PFSK-1 (cell line): ENCODE measurements around the gene PEAK3.

Experiments used
- FOXP2 ChIP-seq: optimal IDR thresholded peaks from 2 replicates; pipeline ENCODE3; 2011; ENCODE audit warnings: borderline replicate concordance, control low read depth, inconsistent platforms; ENCODE audit not compliant: insufficient read depth; ENCODE audit errors: extremely low read length, extremely low read depth
- POLR2AphosphoS5 ChIP-seq: IDR thresholded peaks from 2 replicates; pipeline ENCODE4 v1.6.1; 2012; ENCODE audit warnings: low read depth, mild to moderate bottlenecking, control low read depth, low read length, moderate library complexity
- SIN3A ChIP-seq: IDR thresholded peaks from 2 replicates; pipeline ENCODE4 v1.6.1; 2012; ENCODE audit warnings: mild to moderate bottlenecking, low read length, moderate library complexity, borderline replicate concordance; ENCODE audit not compliant: insufficient read depth
- TAF1 ChIP-seq: IDR thresholded peaks from 2 replicates; pipeline ENCODE4 v1.6.1; 2012; ENCODE audit warnings: low read length, control low read depth, borderline replicate concordance; ENCODE audit not compliant: insufficient read depth
- TF ChIP-seq, protein P1 (sequence below), 2 experiments: IDR thresholded peaks; 2 replicates each; pipeline versions ENCODE4 v1.6.1 to v1.8.0; 2011 to 2012; ENCODE audit warnings: low read depth in 2 of 2, low read length in 2 of 2, control low read depth in 1 of 2, inconsistent platforms in 1 of 2, mild to moderate bottlenecking in 1 of 2, moderate library complexity in 1 of 2; ENCODE audit not compliant: insufficient read depth in 1 of 2

Gene PEAK3

DNA sequence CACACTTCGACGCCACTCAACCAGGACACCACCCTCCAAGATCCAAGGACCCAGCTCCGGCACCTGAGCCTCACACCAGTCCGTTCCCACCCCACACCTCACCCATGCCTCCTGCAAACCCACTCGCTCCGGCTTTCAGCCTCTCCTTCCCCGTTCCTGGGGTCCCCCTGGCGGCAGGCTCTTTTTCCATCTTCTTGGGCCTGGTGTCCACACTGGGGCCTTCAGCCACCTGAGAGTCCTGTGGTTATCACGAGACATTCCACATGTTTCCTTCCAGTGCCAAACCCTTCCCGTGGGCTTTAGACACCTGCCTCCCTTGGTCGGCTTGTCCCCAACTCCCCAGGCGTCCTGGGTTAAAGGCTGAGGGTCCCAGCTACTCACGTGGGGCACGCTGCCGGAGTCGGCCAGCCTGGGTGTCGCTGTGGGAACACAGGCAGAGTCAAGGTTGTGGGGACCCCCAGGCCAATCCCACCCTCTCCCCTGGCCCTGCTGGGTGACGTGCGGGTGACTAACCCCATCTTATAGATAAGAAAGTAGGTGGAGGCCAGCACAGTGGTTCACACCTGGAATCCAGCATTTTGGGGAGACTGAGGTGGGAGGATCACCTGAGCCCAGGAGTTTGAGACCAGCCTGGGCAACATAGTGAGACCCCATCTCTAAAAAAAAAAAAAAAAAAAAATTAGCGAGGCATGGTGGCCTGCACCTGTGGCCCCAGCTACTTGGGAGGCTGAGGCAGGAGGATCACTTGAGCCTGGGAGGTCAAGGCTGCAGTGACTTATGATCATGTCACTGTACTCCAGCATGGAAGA, 27.7 kb downstream of the PEAK3 start:
- TF ChIP-seq FOXP2, result no peak
- TF ChIP-seq, protein P1, sequence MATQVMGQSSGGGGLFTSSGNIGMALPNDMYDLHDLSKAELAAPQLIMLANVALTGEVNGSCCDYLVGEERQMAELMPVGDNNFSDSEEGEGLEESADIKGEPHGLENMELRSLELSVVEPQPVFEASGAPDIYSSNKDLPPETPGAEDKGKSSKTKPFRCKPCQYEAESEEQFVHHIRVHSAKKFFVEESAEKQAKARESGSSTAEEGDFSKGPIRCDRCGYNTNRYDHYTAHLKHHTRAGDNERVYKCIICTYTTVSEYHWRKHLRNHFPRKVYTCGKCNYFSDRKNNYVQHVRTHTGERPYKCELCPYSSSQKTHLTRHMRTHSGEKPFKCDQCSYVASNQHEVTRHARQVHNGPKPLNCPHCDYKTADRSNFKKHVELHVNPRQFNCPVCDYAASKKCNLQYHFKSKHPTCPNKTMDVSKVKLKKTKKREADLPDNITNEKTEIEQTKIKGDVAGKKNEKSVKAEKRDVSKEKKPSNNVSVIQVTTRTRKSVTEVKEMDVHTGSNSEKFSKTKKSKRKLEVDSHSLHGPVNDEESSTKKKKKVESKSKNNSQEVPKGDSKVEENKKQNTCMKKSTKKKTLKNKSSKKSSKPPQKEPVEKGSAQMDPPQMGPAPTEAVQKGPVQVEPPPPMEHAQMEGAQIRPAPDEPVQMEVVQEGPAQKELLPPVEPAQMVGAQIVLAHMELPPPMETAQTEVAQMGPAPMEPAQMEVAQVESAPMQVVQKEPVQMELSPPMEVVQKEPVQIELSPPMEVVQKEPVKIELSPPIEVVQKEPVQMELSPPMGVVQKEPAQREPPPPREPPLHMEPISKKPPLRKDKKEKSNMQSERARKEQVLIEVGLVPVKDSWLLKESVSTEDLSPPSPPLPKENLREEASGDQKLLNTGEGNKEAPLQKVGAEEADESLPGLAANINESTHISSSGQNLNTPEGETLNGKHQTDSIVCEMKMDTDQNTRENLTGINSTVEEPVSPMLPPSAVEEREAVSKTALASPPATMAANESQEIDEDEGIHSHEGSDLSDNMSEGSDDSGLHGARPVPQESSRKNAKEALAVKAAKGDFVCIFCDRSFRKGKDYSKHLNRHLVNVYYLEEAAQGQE (IDR thresholded peaks at IDR 0.05; ENCODE audit: insufficient read depth in 1 of 2, low read depth in 2 of 2, low read length in 2 of 2), result no peak
- TF ChIP-seq SIN3A, result no peak
- no peak for TF ChIP-seq POLR2AphosphoS5
- no peak for TF ChIP-seq TAF1

DNA sequence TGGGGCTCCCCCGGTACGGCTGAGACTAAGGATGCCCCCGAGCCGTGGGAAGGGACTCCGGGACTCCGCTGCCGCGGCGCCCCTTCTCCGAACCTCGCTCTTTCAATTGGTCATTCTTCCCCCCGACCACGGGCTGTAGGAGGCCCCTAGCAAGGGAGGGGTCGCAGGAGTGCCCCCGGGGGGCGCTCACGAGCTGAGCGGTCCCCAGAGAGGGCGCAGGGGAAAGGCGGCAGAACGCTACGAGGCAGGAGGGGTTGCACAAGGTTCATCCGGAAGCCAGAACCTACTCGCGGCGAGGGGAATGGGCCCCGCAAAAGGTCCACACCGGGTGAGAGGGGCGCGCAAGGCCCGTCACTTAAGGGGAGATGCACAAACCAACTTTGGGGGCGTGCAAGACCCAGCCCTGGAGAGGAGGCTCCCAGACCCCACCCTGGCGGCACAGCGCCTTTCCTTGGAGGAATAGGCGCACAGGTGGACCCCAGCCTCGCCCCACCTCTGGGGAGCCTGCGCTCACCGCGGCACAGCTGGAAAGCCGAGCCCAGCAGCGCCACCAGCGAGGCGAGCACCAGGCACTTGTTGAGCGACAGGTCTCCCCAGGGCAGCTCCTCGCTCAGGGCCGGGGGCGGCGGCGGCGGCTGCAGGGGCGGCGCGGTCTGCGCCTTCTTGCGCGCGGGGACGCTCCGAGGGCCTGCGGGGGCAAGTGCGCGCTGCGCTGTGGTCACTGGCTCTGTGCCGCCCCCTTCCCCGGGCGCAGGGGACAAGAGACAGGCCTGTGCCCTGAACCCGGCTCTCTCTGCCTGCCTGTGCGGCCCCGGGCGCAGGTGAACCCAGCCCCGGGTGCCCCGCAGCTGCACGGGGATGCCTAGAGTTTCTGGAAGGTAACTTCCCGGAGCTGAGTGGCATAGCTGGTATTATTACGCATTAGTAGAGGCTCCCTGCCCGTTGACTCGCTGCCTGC, 28.6 kb downstream of the PEAK3 start:
- TF ChIP-seq POLR2AphosphoS5 (no peak), TAF1 (no peak), SIN3A (no peak), FOXP2 (no peak)
- TF ChIP-seq, protein P1 (IDR thresholded peaks at IDR 0.05; ENCODE audit: insufficient read depth in 1 of 2, low read depth in 2 of 2, low read length in 2 of 2), result no peak

DNA sequence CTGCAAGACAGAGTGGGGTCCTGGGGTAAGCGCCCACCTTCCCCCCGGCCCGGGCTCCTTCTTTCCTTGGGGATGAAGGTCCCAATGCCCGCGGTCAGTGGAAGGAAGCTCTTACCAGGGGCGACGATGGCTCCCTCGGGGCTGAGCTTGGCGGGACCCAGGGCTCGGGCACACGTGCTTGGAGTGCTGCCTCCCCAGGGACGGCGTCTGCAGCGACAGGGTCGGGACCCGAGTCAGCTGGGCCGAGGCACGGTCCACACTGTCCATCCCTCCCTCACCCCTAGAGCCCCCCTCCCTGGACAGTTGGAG, 29.2 kb downstream of the PEAK3 start:
- TF ChIP-seq TAF1 (no peak), SIN3A (no peak), POLR2AphosphoS5 (no peak), FOXP2 (no peak)
- TF ChIP-seq, protein P1 (IDR thresholded peaks at IDR 0.05; ENCODE audit: insufficient read depth in 1 of 2, low read depth in 2 of 2, low read length in 2 of 2), result no peak

DNA sequence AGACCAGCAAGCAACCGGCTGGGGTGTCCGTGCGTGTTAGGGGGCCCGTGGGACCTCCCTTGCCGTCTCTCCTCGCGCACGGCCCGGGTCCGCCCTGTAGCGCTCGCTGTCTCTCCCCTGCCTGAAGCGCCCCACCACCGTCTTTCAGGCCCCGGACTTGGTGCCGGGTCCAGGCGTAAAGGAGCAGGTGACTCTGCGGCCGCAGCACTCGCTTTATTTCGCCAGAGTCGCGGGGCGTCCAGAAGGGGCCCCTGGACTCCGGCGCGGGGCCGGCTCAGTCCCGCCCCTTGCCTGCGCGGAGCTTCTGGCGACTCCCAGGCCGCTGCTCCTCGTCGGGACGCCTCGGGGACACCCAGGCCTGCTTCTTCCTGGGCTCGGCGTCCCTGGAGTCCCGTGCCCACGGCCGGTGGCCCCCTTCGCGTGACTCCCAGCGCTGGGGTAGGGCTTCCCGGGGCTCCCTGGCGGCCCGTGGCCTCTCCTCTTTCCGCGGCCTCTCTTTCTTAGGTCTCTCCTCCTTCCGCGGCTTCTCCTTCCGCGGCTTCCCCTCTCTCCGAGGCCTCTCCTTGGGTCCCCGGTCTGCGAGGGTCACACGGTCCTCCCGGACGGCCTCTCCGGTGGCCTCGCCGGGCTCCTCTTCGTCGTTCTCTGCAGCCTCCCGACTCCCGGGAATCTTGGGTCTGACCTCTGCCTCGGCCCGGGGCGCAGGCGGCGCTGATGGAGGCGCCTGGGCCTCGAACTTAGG, 29.7 kb downstream of the PEAK3 start:
- TF ChIP-seq SIN3A, result no peak
- no peak for TF ChIP-seq FOXP2
- TF ChIP-seq TAF1, result no peak
- TF ChIP-seq, protein P1 (IDR thresholded peaks at IDR 0.05; ENCODE audit: insufficient read depth in 1 of 2, low read depth in 2 of 2, low read length in 2 of 2), result no peak
- no peak for TF ChIP-seq POLR2AphosphoS5
